ENCODE measurements around the gene ACKR4.

ACKR4 gene

DNA sequence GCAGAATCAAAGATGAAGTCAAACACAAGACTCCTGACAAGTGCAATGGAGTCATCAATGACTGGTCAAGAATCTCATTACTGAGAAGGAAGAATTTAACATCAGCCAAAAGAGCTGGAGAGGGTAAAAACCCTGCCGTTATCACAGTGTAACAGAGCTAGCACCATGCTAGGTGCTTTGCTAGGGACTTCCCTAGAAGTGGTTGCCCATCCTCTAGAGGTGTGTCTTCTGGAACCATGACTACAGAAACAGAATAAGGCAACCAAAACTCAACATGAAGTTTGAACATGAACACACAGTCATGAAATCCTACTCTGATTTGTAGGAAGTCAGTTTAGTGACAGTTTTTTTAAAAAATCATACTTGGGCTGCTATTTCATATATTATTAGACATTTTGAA lies 53.1 kb downstream of the ACKR4 start:
- H3K4me3 ChIP-seq (ENCODE audit: low read depth, low read length) = no peak overlapping the region
- DNase-seq (ENCODE audit: low read depth) = no peak
- TF ChIP-seq, protein P1, sequence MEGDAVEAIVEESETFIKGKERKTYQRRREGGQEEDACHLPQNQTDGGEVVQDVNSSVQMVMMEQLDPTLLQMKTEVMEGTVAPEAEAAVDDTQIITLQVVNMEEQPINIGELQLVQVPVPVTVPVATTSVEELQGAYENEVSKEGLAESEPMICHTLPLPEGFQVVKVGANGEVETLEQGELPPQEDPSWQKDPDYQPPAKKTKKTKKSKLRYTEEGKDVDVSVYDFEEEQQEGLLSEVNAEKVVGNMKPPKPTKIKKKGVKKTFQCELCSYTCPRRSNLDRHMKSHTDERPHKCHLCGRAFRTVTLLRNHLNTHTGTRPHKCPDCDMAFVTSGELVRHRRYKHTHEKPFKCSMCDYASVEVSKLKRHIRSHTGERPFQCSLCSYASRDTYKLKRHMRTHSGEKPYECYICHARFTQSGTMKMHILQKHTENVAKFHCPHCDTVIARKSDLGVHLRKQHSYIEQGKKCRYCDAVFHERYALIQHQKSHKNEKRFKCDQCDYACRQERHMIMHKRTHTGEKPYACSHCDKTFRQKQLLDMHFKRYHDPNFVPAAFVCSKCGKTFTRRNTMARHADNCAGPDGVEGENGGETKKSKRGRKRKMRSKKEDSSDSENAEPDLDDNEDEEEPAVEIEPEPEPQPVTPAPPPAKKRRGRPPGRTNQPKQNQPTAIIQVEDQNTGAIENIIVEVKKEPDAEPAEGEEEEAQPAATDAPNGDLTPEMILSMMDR (conservative IDR thresholded peaks at IDR 0.05; ENCODE audit: low read depth, low read length) = no peak

Measured in choroid plexus epithelial cell (primary cell).